GM23338 (cell line): ENCODE results near the gene RGS19. TPM values are rescaled to one million over a fixed set of nuclear protein-coding genes. Genes with fewer than 3 reads are reported as not detected.

Source experiments
- CREB1 ChIP-seq: fragments of 250-450 bp; sonication (Bioruptor Pico); IDR thresholded peaks from 2 replicates; pipeline ENCODE4 v1.5.0; 2020; ENCODE audit warnings: low read depth, mild to moderate bottlenecking, moderate library complexity
- EZH2 ChIP-seq: fragments of 200-600 bp; sonication (generic); IDR thresholded peaks from one replicate; pipeline ENCODE4 v1.8.0; 2017; ENCODE audit warnings: antibody characterized with exemption, mild to moderate bottlenecking, low read depth; ENCODE audit not compliant: unreplicated experiment
- POLR2AphosphoS5 ChIP-seq: IDR thresholded peaks from 2 replicates; pipeline ENCODE4 v1.6.1; 2016; ENCODE audit warnings: antibody characterized with exemption, low read depth
- REST ChIP-seq: IDR thresholded peaks from one replicate; pipeline ENCODE4 v1.6.1; 2018; ENCODE audit warnings: antibody characterized with exemption; ENCODE audit not compliant: unreplicated experiment
- STAT1 ChIP-seq: IDR thresholded peaks from one replicate; pipeline ENCODE4 v1.6.1; 2016; ENCODE audit warnings: antibody characterized with exemption; ENCODE audit not compliant: unreplicated experiment
- ZNF114 ChIP-seq: fragments of 250-450 bp; sonication (Bioruptor Pico); IDR thresholded peaks from 2 replicates; pipeline ENCODE4 v1.5.0; 2020; ENCODE audit warnings: mild to moderate bottlenecking, moderate library complexity
- ZNF331 ChIP-seq: fragments of 250-450 bp; sonication (Bioruptor Pico); IDR thresholded peaks from 2 replicates; pipeline ENCODE4 v1.5.0; 2020; ENCODE audit warnings: low read depth, mild to moderate bottlenecking, moderate library complexity
- ZNF462 ChIP-seq: fragments of 250-450 bp; sonication (Bioruptor Pico); IDR thresholded peaks from 2 replicates; pipeline ENCODE4 v1.5.0; 2020; ENCODE audit warnings: mild to moderate bottlenecking, moderate library complexity
- polyA plus RNA-seq: library from polyadenylated mRNA; unstranded; fragments of >200 nt; fragmentation: Nextera tagmentation; extraction: Ambion mirVana; gene quantifications from 2 replicates; pipeline ENCODE4 v1.2.1, GENCODE V29; 2016
- total RNA-seq: library from RNA; depleted of rRNA; stranded (reverse); fragments of >200 nt; shearing (Covaris generic); gene quantifications from 2 replicates; pipeline ENCODE4 v1.2.3, GENCODE V29; 2014

RGS19 gene
- total and polyA plus RNA-seq, 2 experiments from 2014 or later = 13.1 to 19.7 TPM

- TF ChIP-seq ZNF462 (no peak), CREB1 (CRISPR knock-in tag) (no peak), ZNF114 (CRISPR knock-in tag) (no peak), REST (no peak), POLR2AphosphoS5 (no peak), EZH2 (no peak), STAT1 (no peak), ZNF331 (CRISPR knock-in tag) (no peak)
Measured at GRCh38 chr20:64077541-64077875, 1.8 kb downstream of the RGS19 start (continued).
